HG03432 (cell line): Measurements from ENCODE around the gene GOSR1.
"Not testable (repeated sequence)": the region's sequence is repeated elsewhere in the genome, so short reads cannot be mapped to it uniquely, and the experiment has no call there.

Experiments
- ATAC-seq: cut with Tn5 transposase; IDR thresholded peaks from one replicate; pipeline ENCODE4 v1.9.1; 2021; ENCODE audit warnings: mild to moderate bottlenecking, moderate library complexity; ENCODE audit not compliant: unreplicated experiment

The GOSR1 gene

DNA sequence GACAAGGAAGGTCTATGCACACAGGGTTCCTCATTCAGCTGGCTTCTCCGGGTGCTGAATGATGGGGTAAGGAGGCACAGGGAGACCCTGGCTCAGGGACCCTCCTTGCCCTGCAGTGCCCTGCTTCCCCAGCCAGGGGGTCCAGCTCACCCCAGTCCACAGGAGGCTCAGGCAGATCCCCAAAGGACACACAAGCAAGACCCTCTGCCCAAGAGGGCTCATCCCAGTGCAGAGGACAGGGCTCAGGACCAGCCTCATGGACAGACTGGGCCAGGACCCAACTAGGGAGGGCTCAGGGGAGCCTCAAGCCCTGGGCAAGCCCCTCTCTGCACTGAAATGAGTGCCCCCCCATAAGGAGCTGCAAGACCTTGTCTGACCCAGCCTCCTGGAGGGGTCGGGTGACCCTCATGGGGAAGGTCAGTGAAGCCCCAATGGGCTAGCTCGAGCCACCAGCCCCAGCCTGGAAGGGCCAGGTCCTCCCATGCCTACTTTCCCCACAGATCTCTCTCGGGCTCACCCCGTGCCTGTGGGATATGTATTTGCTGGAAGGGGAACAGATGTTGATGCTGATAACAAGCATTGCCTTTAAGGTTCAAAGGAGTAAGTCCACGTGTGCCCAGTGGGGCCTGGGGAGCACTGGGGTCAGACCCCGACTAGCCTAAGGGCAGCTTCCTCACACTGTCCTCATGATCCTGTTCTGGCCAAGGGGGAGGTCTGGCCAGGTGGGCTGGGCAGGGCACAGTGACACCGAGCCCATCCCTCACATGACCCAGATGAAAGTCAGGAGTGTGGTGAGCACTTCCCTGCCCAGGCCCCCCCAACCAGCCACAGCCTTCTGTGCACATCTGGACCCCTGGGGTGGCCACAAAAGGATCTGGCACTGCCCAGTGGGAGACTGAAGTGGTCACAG is 83.2 kb downstream of the GOSR1 start:
- ATAC-seq = not testable (repeated sequence)

DNA sequence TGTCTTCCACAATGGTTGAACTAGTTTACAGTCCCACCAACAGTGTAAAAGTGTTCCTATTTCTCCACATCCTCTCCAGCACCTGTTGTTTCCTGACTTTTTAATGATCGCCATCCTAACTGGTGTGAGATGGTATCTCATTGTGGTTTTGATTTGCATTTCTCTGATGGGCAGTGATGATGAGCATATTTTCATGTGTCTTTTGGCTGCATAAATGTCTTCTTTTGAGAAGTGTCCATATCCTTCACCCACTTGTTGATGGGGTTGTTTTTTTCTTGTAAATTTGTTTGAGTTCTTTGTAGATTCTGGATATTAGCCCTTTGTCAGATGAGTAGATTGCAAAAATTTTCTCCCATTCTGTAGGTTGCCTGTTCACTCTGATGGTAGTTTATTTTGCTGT is 84.6 kb downstream of the GOSR1 start:
- not testable (repeated sequence) for ATAC-seq

DNA sequence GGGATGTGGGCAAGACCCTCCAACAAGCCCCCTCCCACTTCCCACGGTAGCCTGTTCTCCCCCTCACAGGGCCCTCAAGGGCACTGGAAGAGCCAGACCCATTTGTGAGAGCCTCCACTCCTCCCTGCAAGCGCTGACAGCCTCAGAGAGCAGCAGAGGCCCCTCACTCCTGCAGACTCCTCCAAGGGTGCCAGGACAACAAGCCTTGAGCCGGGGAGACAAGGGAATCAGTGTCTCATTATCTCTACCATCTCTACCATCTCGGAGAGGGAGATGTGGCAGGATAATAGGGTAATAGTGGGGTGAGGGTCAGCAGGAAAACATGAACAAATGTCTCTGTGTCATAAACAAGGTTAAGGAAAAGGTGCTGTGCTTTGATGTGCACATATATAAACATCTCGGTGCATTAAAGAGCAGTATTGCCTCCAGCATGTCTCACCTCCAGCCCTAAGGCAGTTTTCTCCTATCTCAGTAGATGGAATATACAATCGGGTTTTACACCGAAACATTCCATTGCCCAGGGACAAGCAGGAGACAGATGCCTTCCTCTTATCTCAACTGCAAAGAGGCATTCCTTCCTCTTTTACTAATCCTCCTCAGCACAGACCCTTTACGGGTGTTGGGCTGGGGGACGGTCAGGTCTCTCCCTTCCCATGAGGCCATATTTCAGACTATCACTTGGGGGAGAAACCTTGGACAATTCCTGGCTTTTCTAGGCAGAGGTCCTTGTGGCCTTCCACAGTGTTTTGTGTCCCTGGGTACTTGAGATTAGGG is 86.1 kb downstream of the GOSR1 start:
- ATAC-seq = not testable (repeated sequence)

DNA sequence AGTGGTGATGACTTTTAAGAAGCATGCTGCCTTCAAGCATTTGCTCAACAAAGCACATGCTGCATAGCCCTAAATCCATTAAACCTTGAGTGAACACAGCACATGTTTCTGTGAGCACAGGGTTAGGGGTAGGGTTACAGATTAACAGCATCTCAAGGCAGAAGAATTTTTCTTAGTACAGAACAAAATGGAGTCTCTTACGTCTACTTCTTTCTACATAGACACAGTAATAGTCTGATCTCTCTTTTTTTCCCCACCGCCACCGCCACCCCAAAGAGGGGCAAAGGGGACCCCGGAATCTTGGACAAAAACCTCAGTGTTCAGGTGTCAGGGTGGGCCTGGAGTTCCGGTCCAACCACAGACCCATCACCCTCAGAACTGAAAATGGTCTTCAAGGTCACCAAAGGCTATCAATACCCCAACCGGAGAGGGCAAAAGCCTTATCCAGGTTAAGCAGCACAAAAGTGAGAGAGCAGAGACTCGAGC is 86.7 kb downstream of the GOSR1 start:
- ATAC-seq = not testable (repeated sequence)

DNA sequence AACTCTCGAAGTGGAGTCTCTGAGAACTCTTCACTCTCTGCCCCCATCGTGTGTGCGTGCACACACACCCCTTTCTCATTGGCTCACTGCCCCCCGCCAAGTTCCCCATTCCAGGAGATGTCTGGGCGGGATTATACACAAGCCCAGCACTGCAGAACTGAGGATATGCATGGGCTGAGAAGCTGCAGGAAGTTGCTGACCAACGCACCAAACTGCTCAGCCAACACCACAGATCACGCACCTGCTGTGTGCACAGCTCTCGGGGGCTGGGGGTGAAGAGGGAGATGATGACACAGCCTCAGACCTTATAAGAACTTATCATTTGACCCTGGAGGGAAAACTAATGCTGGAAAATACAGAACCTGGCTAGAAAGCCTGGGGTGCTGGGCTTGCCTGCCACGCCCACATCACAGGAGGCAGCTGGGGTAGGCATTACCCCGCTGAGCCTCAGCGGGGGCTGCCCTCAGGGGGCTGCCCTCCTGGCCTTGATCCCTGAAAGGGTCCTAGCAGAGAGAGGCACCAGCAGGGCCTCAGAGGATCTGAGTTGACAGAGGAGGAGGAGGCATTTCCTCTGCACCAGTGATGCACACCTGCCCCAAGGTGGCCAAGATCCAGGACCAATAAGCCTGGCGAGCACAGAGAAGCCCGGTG is 87.3 kb downstream of the GOSR1 start:
- ATAC-seq = not testable (repeated sequence)

DNA sequence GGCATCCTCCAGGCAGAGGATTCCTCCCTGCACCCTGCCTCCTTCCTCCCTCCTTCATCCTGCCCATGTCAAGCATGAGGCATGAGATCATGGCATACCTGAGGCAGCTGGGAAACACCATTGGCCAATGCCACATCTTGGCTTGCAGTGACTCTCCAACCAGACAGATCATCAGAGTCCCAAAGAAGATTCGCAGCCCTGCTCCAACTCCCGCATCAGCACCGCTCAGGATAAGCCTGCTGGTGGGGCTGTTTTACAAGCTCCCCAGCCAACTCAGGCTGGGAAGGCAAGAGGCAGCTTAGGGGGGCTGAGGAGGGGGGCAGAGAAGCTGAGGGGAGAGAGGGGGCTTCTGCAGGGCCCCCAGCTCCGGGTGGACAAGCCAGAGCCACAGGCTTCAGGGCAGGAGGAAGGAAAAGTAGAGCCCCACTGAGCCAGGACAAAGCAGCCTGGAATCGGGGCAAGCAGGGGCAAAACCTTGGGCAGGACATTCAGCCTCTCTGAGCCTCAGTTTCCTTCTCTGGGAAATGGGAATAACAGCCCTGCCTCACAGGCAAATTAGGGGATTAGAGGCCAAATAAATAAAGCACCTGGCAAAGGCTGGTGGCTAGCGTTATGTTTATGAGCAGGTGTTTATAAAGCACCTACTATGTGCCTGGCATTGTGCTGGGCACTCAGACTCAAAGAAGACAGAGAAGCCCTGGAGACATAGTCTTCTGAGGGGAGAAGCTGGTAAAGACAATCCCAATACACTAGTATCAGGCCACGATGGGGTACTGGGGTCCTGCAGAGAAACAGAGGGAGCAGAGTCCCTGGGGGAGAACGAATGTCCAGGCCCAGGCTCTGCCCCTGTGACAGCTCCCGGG is 88.1 kb downstream of the GOSR1 start:
- no peak for ATAC-seq

DNA sequence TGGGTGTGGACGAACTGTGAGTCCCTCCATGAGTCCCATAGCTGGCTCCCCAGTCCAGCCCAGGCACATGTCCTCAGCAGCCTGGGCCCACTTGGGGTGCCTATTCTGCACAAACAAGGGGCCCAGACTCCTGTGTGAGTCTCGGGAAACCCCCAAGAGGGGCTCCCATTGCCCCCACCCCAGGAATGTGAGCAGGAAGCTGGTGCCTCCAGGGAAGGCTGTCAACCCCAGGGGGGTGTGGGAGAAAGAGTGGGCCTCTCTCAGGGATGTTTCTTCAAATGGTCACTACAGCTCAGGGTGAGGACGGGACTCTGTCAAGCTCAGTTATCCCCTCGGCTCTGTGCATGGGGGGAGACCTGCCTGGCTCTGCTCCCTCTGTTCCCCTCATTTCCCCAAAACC is 88.9 kb downstream of the GOSR1 start:
- not testable (repeated sequence) for ATAC-seq

DNA sequence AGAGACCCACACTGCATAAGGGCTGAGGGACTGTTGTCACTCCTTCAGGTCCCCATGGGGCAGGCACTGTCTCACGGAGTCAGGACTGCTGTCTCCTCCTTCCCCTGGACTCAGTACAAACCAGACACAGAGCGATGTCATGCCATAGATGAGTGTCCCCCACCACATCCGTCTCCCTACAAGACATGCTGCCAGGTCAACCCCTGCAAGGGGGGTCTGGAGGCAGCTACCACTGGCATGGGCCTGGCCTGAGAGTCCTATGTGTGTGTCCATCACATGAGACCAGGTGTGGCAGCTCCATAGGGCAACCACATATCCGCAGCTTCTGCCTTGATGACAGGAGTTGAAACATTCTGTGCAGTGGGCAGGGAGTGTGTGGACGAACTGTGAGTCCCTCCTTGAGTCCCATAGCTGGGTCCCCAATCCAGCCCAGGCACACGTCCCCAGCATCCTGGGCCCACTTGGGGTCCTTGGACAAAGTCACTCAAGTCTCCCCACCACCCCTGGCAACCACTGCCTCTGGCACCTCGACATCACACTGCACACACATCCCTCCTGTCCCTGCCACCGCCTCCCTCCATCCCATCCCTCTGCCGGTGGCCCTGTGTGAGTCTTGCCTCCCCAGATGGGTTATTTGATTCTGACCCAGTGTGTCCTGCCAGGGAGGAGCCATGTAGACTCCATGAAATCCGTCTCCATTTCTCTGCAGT is 89.5 kb downstream of the GOSR1 start:
- not testable (repeated sequence) for ATAC-seq

DNA sequence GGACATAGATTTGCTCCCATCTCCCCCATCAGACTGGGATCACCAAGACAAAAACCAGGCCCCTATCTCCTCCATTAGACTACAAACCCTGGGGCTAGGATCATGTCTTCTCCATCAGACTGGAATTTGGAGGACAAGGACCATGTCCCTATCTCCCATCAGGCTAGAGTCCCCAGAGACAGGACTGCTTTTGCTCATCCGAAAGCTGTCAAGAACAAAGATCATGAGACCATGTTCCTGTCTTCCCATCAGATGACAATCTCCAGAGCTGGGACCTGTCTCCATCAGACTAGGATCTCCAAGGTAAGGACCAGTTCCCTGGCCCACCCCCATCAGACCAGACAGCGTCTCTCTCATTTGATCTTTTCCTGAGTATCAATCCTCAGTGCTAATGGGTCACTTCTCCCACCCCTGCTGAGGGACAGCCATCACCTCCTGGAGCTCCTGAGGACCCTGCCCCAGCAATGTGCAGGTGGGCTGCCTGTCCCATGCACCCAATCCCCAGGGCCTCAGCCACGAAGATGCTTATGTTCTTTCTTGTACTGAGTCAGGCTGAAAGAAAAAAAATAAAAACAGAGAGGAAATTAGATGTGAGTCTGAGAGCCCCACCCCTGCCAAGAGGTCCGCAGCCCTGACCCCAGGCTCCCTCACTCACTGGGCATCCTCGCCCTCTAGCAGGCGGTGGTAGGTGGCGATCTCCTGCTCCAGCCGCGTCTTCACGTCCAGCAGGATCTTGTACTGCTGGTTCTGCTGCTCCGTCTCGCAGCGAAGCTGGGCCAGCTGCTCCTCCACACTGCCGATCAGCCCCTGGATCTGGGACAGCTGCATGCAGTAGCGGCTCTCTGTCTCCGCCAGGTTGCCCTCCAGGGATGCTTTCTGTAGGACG is 90.3 kb downstream of the GOSR1 start:
- no peak for ATAC-seq

DNA sequence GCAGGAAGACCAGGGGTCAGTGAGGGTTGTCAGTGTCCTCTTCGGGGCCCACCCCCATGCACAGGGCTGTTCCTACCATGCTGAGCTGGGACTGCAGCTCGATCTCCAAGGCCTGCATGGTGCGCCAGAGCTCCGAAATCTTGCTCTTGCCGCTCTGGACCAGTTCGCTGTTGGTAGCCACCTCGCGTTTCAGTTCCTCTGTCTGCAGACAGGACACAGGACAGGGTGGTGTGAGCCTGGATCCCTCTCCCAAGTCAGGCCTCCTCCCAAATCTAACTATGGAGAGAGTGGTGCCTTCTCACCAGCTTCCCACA is 90.9 kb downstream of the GOSR1 start:
- no peak for ATAC-seq

DNA sequence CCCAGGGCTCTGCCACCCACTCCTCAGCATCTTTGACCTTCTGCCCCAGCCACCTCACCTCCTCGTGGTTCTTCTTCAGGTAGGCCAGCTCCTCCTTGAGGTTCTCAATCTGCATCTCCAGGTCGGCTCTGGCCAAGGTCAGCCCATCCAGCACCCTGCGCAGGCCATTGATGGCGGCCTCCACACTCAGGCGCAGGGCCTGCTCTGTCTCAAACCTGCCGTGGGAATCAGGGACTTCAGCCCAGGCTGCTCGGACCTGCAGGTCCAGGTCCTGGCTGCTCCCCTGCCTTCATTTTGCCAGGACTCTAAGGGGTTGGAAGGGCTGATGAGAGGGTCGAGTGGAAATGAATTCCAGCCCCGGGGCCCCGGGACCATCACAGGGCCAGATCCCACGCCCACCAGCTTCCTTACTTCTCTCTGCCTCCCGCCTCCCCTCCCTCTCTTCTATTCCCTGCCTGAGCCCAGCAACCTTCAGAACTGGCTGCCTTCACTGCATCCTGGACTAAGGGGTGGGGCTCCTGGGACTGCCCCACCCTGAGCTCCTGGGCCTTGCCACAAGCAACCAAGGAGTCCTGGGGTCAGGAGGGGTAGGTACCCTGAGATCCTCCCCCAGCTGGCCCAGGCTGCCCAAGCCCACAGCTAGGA is 92.4 kb downstream of the GOSR1 start:
- ATAC-seq = not testable (repeated sequence)

DNA sequence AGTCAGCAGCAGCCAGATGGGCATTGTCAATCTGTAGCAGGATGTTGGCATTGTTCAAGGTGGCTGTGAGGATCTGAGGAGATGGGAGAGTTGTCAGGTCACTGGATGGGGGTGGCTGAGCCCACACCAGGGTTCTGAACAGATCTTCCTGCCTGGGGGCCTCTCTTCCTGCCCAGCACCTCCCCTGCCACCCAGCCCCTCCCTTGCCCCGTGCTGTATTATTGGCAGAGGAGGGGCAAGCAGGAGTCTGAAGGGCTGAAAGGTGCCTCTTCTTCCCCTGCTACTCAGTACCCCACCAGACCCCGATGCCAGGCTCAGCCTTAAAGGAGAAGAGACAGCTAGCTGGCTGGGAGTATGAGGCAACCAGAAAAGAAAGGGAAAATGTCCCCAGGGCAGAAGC is 93.0 kb downstream of the GOSR1 start:
- no peak for ATAC-seq

DNA sequence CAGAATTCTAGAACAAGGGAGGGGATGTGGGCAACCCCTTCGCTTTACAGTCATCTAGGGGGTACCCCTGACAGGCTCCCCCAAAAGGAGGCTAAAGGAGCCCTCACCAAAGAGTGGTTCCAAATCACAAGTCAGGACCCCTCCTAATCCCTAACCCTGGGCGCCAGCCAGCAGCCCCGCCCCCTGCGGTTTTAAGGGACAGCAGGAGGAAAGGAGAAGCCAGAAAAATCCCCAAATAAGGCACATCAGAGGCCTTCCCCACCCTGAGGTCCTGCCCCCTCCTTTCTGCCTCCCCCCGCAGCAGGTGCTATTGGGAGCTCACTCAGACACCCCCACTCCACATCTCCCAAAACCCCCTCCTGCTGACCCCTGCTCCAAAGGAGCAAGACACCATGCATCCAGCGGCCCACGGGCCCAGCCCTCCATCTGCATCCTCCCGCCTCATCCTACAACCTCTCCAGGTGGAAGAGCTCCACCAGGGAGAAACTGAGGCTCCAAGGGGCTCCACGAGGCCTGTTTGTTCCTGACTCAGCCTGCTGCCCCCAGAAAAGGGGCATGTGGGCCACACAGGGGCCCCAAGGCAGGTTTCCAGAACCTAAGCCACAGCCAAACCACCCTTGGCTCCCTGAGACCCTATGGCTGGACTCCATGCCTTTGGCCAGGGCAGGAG is 93.5 kb downstream of the GOSR1 start:
- ATAC-seq = no peak

DNA sequence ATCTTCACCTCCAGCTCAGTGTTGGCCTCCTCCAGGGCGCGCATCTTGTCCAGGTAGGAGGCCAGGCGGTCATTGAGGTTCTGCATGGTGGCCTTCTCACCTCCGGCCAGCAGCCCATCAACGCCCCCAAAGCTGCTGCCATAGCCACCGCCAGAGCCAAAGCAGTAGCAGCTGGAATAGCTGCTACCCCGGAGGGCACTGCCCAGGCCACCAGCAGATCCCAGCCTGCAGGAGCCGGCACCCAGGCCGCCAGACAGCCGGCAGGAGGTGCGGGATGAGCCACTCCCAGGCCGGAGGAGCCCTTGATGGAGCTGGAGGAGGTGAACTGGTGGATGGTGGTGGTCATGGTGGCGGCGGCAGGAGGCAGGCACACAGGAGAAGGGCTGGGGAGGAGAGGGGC is 94.2 kb downstream of the GOSR1 start:
- not testable (repeated sequence) for ATAC-seq

DNA sequence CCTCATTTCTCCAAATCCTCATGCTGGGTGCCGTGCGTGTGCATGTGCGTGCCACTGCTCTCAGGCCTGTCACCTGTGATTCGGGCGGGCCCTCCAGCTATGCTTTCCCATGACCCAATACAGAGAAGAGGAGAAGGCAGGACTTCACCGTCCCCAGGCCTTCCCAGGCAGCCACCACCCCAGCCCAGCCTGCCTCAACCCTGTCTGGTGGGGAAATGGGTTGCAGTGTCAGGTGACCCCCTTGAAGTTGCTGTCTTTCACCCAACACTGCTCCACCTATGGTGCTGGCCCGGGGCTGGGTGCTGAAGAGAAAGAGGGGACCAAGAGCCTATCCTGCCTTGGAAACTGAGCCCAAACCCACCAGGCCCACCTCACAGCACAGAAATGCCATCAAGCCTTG is 94.7 kb downstream of the GOSR1 start:
- no peak for ATAC-seq

DNA sequence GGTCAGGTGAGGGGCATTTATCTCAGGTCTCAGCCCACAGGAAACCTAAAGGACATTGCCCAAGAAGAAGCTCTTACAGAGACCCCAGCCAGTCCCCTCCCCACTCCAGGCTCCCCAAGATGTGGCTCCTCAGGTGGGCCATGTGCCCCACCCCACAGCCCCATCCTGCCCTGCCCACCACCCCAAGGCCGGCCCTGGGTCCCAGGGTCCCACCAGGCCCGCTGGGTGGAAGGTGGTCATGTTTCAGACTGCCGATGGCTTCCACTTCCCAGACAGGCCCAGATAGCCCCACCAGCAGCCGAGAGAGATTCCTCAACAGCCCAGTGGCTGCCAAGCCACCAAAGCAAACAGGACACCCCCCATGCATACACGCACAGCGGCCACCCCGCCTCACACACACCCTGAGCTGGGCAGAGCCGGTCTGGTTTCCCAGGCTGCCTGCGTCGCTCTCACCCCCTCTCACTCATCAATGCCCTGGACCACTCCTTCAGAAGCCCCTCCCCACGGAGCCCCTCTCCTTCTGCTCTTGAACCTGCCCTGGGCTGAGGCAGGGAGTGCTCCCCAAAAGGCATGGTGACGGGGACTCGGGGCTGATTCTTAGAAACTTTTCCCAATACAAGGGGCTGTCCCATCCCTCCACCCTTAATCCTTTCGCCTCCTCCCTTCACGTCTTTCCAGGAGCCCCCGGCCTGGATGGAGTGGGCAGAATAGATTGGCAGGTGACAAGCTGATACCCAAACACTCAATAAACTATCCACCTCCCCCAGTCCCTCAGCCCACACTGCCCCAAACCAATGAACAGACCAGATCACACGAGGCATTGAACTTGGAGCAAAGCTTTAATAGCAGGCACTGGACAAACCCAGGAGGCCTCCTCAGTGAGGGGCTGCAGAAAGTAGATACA is 95.7 kb downstream of the GOSR1 start:
- ATAC-seq = not testable (repeated sequence)
